Measurements from ENCODE around the gene EXOSC10.
A peak's percentile ranks its signal among the peaks of the same experiment; 100 is the strongest.
"Not testable (repeated sequence)": the region's sequence is repeated elsewhere in the genome, so short reads cannot be mapped to it uniquely, and the experiment has no call there.

EXOSC10 gene

GRCh38 chr1:11061652-11062365 lies 37.9 kb downstream of the EXOSC10 start:
- DNase-seq (ENCODE audit: low spot score), result no peak

- peak; percentile 94 for DNase-seq (ENCODE audit: low spot score)
Measured at GRCh38 chr1:11059968-11060830, 39.5 kb downstream of the EXOSC10 start, which contains the start of gene SRM. TSS of gene SRM (minus strand) at chr1:11060018. CDS start at chr1:11059943, 75 bp downstream.

- no peak for DNase-seq (ENCODE audit: low spot score)
Measured at GRCh38 chr1:11059155-11059967, 40.3 kb downstream of the EXOSC10 start.

- no peak for DNase-seq (ENCODE audit: low spot score)
Measured at GRCh38 chr1:11058595-11059154, 41.0 kb downstream of the EXOSC10 start.

GRCh38 chr1:11058026-11058425 lies 41.6 kb downstream of the EXOSC10 start:
- DNase-seq (ENCODE audit: low spot score), result no peak

GRCh38 chr1:11057477-11057876 lies 42.2 kb downstream of the EXOSC10 start:
- DNase-seq (ENCODE audit: low spot score), result no peak

- no peak for DNase-seq (ENCODE audit: low spot score)
Measured at GRCh38 chr1:11056504-11056903, 43.2 kb downstream of the EXOSC10 start.

- DNase-seq (ENCODE audit: low spot score), result no peak
Measured at GRCh38 chr1:11055676-11056075, 44.0 kb downstream of the EXOSC10 start.

GRCh38 chr1:11054666-11055065 lies 45.0 kb downstream of the EXOSC10 start:
- DNase-seq (ENCODE audit: low spot score), result no peak

- DNase-seq (ENCODE audit: low spot score), result no peak
Measured at GRCh38 chr1:11054181-11054580, 45.5 kb downstream of the EXOSC10 start.

GRCh38 chr1:11053758-11054137 lies 45.9 kb downstream of the EXOSC10 start:
- DNase-seq (ENCODE audit: low spot score), result no peak

GRCh38 chr1:11052839-11053757 lies 46.6 kb downstream of the EXOSC10 start:
- DNase-seq (ENCODE audit: low spot score), result no peak

GRCh38 chr1:11051781-11052511 lies 47.7 kb downstream of the EXOSC10 start:
- no peak for DNase-seq (ENCODE audit: low spot score)

GRCh38 chr1:11051121-11051520 lies 48.5 kb downstream of the EXOSC10 start:
- not testable (repeated sequence) for DNase-seq (ENCODE audit: low spot score)

GRCh38 chr1:11046625-11047365 lies 52.9 kb downstream of the EXOSC10 start, which contains the start of gene MASP2:
TSS of gene MASP2 (minus strand) at chr1:11047239. CDS start at chr1:11047207, 32 bp downstream.
- DNase-seq (ENCODE audit: low spot score), result no peak

- DNase-seq (ENCODE audit: low spot score), result no peak
Measured at GRCh38 chr1:11046270-11046566, 53.5 kb downstream of the EXOSC10 start.

GRCh38 chr1:11045428-11046269 lies 54.0 kb downstream of the EXOSC10 start:
- no peak for DNase-seq (ENCODE audit: low spot score)

- DNase-seq (ENCODE audit: low spot score), result no peak
Measured at GRCh38 chr1:11044849-11045427, 54.7 kb downstream of the EXOSC10 start.
